GM12891 (cell line): ENCODE measurements around the gene ST6GALNAC3.
A peak's percentile ranks its signal among the peaks of the same experiment; 100 is the strongest.

Source experiments
- POLR2A ChIP-seq: IDR thresholded peaks from 2 replicates; pipeline ENCODE4 v1.6.1; 2011; ENCODE audit warnings: low read depth, low read length, control low read depth
- POLR2AphosphoS5 ChIP-seq: IDR thresholded peaks from 2 replicates; pipeline ENCODE4 v1.6.1; 2011; ENCODE audit warnings: low read depth, low read length, control low read depth
- POU2F2 ChIP-seq: IDR thresholded peaks from 2 replicates; pipeline ENCODE4 v1.6.1; 2011; ENCODE audit warnings: low read depth, mild to moderate bottlenecking, control low read depth, low read length, moderate library complexity
- SPI1 ChIP-seq: IDR thresholded peaks from 2 replicates; pipeline ENCODE4 v1.6.1; 2011; ENCODE audit warnings: low read depth, low read length, control low read depth
- TAF1 ChIP-seq: IDR thresholded peaks from 2 replicates; pipeline ENCODE4 v1.6.1; 2011; ENCODE audit warnings: low read depth, low read length, control low read depth

DNA sequence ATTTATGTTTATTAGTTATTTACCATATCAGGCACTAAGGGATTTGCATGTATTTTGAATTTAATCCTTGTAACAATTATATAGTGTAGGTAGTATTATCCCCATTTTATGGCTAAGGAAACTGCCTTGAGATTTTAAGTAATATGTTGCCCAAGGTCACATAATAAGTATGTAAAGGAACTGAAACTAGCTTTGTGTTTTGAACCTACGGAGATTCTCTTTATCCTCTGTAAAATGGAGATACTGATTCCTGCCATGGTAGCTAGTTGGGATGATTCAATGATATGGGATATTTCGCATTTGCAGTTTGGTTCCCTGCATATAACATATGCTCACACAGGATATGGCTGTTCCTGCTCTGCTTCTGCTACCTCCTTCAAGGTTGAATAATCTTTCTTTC lies 144.3 kb downstream of the ST6GALNAC3 start:
- no peak for TF ChIP-seq POLR2A
- no peak for TF ChIP-seq POLR2AphosphoS5
- no peak for TF ChIP-seq TAF1
- 0 out of 2 replicates have a peak, but pooled peaks have one; percentile 7 for TF ChIP-seq SPI1
- TF ChIP-seq POU2F2 = no peak
